OCI-LY7 (cell line): ENCODE results near the gene ITLN1. TPM values are rescaled to one million over a fixed set of nuclear protein-coding genes. Genes with fewer than 3 reads are reported as not detected.

Experiments used
- BruUV-seq: library from RNA; stranded (reverse); fragments of 400-500 nt; replicated peaks from 2 replicates; lab custom pipeline; 2021; lab: Mats Ljungman, UMichigan
- CTCF ChIA-PET: fragments of 300-600 bp; sonication (Branson Sonifier 250); formaldehyde crosslinking; loops from one replicate; lab custom pipeline; 2022; ENCODE audit warnings: antibody characterized with exemption; ENCODE audit not compliant: unreplicated experiment; lab: Charles Lee
- POLR2A ChIA-PET: fragments of 300-600 bp; sonication (Branson Sonifier 250); formaldehyde crosslinking; loops from one replicate; lab custom pipeline; 2022; ENCODE audit warnings: antibody characterized with exemption; lab: Charles Lee
- DNase-seq: peaks from one replicate; pipeline ENCODE4 v3.0.0-alpha.2; 2015; ENCODE audit warnings: low spot score
- H2AFZ ChIP-seq: fragments of 200-600 bp; sonication (generic), shearing (Covaris generic); 2 replicates; pipeline ENCODE4 v1.6.1; 2014; ENCODE audit warnings: mild to moderate bottlenecking, antibody characterized with exemption, low read length, moderate library complexity
- H3K27ac ChIP-seq: fragments of 200-600 bp; sonication (generic); 2 replicates; pipeline ENCODE4 v1.5.1; 2014; ENCODE audit warnings: mixed run types, low read depth, mild to moderate bottlenecking, moderate library complexity, low read length, inconsistent platforms; ENCODE audit not compliant: poor library complexity, severe bottlenecking
- H3K36me3 ChIP-seq: fragments of 200-600 bp; sonication (generic); 2 replicates; pipeline ENCODE4 v1.6.1; 2014; ENCODE audit warnings: mild to moderate bottlenecking, antibody characterized with exemption, low read length, moderate library complexity, mixed read lengths; ENCODE audit not compliant: insufficient read depth
- H3K4me1 ChIP-seq: fragments of 200-600 bp; sonication (generic); 2 replicates; pipeline ENCODE4 v1.5.1; 2014; ENCODE audit warnings: mild to moderate bottlenecking, low read length; ENCODE audit not compliant: insufficient read depth, poor library complexity, severe bottlenecking
- H3K4me2 ChIP-seq: fragments of 200-600 bp; sonication (generic); 2 replicates; pipeline ENCODE4 v1.6.1; 2014; ENCODE audit warnings: mild to moderate bottlenecking, low read length
- H3K4me3 ChIP-seq: fragments of 200-600 bp; sonication (generic); 2 replicates; pipeline ENCODE4 v1.5.1; 2014; ENCODE audit warnings: mild to moderate bottlenecking, low read depth, low read length; ENCODE audit not compliant: poor library complexity, severe bottlenecking
- H3K79me2 ChIP-seq: fragments of 200-600 bp; sonication (generic); 2 replicates; pipeline ENCODE4 v1.6.1; 2016; ENCODE audit warnings: low read depth, mild to moderate bottlenecking, low read length, moderate library complexity, mixed read lengths; ENCODE audit not compliant: insufficient read depth
- H3K9me2 ChIP-seq: fragments of 200-600 bp; sonication (generic); 2 replicates; pipeline ENCODE4 v1.6.1; 2016; ENCODE audit warnings: mild to moderate bottlenecking, low read length, mixed read lengths; ENCODE audit not compliant: insufficient read depth
- H3K9me3 ChIP-seq: fragments of 200-600 bp; sonication (generic); 2 replicates; pipeline ENCODE4 v1.6.1; 2014; ENCODE audit warnings: mild to moderate bottlenecking, mixed run types, low read length, mixed read lengths
- H4K20me1 ChIP-seq: fragments of 200-600 bp; sonication (generic); 2 replicates; pipeline ENCODE4 v1.6.1; 2014; ENCODE audit warnings: mild to moderate bottlenecking, antibody characterized with exemption, low read length, moderate library complexity, mixed read lengths; ENCODE audit not compliant: insufficient read depth
- EZH2phosphoT487 ChIP-seq: fragments of 200-600 bp; sonication (generic); IDR thresholded peaks from 2 replicates; pipeline ENCODE4 v1.6.1; 2018; ENCODE audit warnings: low read depth, borderline replicate concordance, mild to moderate bottlenecking, mixed run types, antibody characterized with exemption, low read length, moderate library complexity, mixed read lengths
- intact Hi-C: fragments of 100-400 bp; cut with micrococcal nuclease; formaldehyde crosslinking; loops from one replicate; pipeline ENCODE4 v1.10.0; 2022; ENCODE audit not compliant: unreplicated experiment
- total RNA-seq, 2 experiments: library from RNA; depleted of rRNA in 1 of 2; stranded (reverse); fragments of >200 nt in 1 of 2; shearing (Covaris generic) in 1 of 2; gene quantifications; 2 replicates each; pipeline ENCODE4 v1.2.3, GENCODE V29; 2014 to 2022
- TF ChIP-seq, protein P1 (sequence below): fragments of 200-600 bp; sonication (generic); conservative IDR thresholded peaks from 2 replicates; pipeline ENCODE4 v1.5.1; 2014; ENCODE audit warnings: mild to moderate bottlenecking, antibody characterized with exemption, low read length, moderate library complexity, mixed read lengths

ITLN1 gene
- total RNA-seq, 2 experiments from 2014 or later, result not detected

DNA sequence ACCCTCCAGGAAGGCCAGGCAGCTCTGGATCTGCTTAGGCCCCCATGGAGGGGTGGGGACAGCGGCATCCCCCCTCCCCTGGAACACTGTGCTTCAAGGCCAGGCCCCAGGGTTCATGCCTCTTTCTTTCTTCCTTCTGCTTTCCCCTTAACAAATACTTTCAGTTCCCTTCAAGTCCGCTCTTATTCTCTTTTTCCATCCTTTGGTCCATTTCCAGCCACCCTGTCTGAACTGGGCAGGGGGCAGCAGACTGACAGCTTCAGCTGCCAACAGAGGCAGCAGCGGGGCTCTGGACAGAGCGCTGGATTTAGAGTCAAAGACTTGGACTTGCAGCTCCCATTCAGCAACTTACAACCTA, 21.2 kb downstream of the ITLN1 start:
- no peaks in the 10 kb centered on the region for H4K20me1 ChIP-seq
- no peak overlapping the region for H3K27ac ChIP-seq
- POLR2A ChIA-PET, result no interaction called here
- H3K79me2 ChIP-seq, result no peaks in the 10 kb centered on the region
- no peaks in the 10 kb centered on the region for H3K4me1 ChIP-seq
- no TSS peak for BruUV-seq
- no peak for DNase-seq
- no peaks in the 10 kb centered on the region for H3K36me3 ChIP-seq
- H3K9me3 ChIP-seq, result no peaks in the 10 kb centered on the region
- TF ChIP-seq EZH2phosphoT487, result no peak
- no peaks in the 10 kb centered on the region for H3K9me2 ChIP-seq
- no peak overlapping the region for H2AFZ ChIP-seq
- H3K4me2 ChIP-seq, result no peak overlapping the region
- CTCF ChIA-PET, result no interaction called here
- intact Hi-C loops, result no loop called here
- no peak overlapping the region for H3K4me3 ChIP-seq

DNA sequence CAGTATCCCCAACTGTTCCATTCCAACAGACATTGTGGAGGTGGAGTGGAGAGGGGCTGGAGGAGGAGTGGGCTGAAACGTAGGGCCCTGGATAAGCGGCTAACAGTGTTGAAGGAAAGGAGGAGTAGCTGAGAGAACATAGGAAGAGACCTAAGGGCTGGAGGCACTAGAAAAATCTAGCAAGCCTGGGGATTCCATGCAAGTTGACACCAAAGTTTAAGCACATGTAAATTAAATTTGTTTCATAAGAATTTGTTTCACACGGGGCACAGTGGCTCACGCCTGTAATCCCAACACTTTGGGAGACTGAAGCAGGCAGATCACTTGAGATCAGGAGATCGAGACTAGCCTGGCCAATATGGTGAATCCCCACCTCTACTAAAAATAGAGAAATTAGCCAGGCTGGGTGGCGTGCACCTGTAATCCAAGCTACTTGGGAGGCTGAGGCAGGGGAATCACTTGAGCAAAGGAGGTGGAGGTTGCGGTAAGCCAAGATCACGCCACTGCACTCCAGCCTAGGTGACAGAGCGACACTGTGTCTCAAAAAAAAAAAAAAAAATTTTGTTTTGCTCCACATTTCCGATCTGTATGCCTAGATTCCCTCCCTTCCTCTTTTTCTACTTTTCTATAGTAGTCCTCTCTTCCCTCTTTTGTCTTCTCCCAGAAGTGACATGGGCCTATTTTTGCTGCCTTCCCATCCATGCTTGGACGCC, 21.8 kb downstream of the ITLN1 start:
- no peak for DNase-seq
- ChIA-PET POLR2A (interaction anchor here (0.6 kb wide), 1 partner anchor 37 kb away, joined by 3 read pairs; no protein-coding TSS in a partner anchor), CTCF (no interaction called here)
- Histone ChIP-seq H3K4me1 (no peaks in the 10 kb centered on the region), H3K79me2 (no peaks in the 10 kb centered on the region), H3K27ac (no peak overlapping the region), H4K20me1 (no peaks in the 10 kb centered on the region), H2AFZ (no peak overlapping the region), H3K9me3 (no peaks in the 10 kb centered on the region), H3K36me3 (no peaks in the 10 kb centered on the region), H3K4me3 (no peak overlapping the region), H3K4me2 (no peak overlapping the region), H3K9me2 (no peaks in the 10 kb centered on the region)
- intact Hi-C loops, result no loop called here
- no TSS peak for BruUV-seq
- TF ChIP-seq, protein P1, sequence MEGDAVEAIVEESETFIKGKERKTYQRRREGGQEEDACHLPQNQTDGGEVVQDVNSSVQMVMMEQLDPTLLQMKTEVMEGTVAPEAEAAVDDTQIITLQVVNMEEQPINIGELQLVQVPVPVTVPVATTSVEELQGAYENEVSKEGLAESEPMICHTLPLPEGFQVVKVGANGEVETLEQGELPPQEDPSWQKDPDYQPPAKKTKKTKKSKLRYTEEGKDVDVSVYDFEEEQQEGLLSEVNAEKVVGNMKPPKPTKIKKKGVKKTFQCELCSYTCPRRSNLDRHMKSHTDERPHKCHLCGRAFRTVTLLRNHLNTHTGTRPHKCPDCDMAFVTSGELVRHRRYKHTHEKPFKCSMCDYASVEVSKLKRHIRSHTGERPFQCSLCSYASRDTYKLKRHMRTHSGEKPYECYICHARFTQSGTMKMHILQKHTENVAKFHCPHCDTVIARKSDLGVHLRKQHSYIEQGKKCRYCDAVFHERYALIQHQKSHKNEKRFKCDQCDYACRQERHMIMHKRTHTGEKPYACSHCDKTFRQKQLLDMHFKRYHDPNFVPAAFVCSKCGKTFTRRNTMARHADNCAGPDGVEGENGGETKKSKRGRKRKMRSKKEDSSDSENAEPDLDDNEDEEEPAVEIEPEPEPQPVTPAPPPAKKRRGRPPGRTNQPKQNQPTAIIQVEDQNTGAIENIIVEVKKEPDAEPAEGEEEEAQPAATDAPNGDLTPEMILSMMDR, result no peak
- TF ChIP-seq EZH2phosphoT487, result no peak

DNA sequence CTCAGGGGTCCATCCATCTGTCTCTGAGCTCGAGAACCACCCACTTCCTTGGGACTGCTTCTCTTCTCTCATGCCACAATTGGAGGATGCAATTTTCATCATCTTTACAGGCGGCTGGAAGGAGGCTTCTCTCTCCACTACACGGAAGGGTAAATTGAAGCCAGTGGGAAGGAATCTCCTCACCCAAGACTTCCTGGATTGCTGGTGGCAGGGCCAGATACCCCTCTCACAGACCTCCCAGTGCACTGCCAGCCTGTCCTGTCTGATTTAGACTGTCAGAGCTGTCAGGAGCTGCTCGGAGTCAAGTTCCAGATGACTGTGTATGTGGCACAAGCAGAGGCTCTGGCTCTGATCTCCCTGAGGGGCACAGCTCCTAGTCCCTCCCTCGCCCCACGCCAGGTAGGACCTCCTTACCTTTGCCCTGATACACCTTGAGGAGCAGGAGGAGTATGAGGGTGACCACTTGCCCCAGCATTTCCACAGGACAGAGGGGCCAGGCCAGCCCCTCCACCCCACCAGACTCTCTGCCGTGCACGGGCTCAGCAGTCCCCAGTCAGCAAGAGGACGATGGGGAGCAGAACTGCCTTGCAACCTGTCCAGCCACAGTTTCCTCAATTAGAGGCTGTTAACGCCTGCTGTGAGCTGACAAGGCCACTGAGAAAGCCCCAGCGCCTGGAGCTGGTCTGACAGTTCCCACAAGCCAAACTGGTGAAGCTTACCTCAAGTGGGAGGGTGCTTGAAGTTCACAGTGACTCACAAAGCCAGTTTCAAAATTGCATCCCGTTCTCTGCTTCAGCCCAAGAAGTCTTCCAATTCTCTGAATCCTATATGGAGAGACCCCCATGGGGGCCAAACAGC, 22.5 kb downstream of the ITLN1 start, which contains the start of gene CD244:
TSS of gene CD244 (minus strand) at position 685 of the 858 bp plus-strand sequence. CDS start at position 475, 210 bp downstream.
- Histone ChIP-seq H3K4me3 (no peak within 1 kb of the TSS), H3K4me2 (no peak within 1 kb of the TSS), H2AFZ (no peak within 1 kb of the TSS), H3K4me1 (no peaks in the 10 kb centered on the region), H3K79me2 (no peaks in the 10 kb centered on the region), H3K27ac (no peak within 1 kb of the TSS), H4K20me1 (no peaks in the 10 kb centered on the region), H3K9me2 (no peaks in the 10 kb centered on the region), H3K9me3 (no peaks in the 10 kb centered on the region), H3K36me3 (no peaks in the 10 kb centered on the region)
- BruUV-seq, result no TSS peak
- ChIA-PET POLR2A (interaction anchor here (0.6 kb wide), 1 partner anchor 38 kb away, joined by 3 read pairs; no protein-coding TSS in a partner anchor), CTCF (interaction anchor here (0.7 kb wide), 1 partner anchor 82 kb away, joined by 3 read pairs; no protein-coding TSS in a partner anchor)
- TF ChIP-seq, protein P1, result no peak
- TF ChIP-seq EZH2phosphoT487, result no peak
- intact Hi-C loops, result no loop called here
- DNase-seq, result no peak
